Left ventricle myocardium inferior (tissue), 1 donor: ENCODE measurements around the gene RCL1. TPM values are rescaled to one million over a fixed set of nuclear protein-coding genes. Genes with fewer than 3 reads are reported as not detected.
A peak's percentile ranks its signal among the peaks of the same experiment; 100 is the strongest.
"Not testable (repeated sequence)": the region's sequence is repeated elsewhere in the genome, so short reads cannot be mapped to it uniquely, and the experiment has no call there.

ENCODE experiments used
- DNase-seq: peaks from one replicate; pipeline ENCODE4 v3.0.0-alpha.2; 2020
- H3K27ac ChIP-seq: fragments of 200-600 bp; replicated peaks from 2 replicates; pipeline ENCODE4 v1.8.0; 2021
- H3K27me3 ChIP-seq: fragments of 200-600 bp; 2 replicates; pipeline ENCODE4 v1.8.0; 2021; ENCODE audit warnings: low read depth
- H3K36me3 ChIP-seq: fragments of 200-600 bp; 2 replicates; pipeline ENCODE4 v1.8.0; 2021
- H3K4me1 ChIP-seq: fragments of 200-600 bp; 2 replicates; pipeline ENCODE4 v1.8.0; 2021
- H3K4me3 ChIP-seq: fragments of 200-600 bp; 2 replicates; pipeline ENCODE4 v1.8.0; 2021; ENCODE audit warnings: mild to moderate bottlenecking, moderate library complexity
- H3K9me3 ChIP-seq: fragments of 200-600 bp; replicated peaks from 2 replicates; pipeline ENCODE4 v1.8.0; 2021
- intact Hi-C: fragments of 100-400 bp; cut with micrococcal nuclease; formaldehyde crosslinking; loops from one replicate; pipeline ENCODE4 v1.11.0; 2022
- total RNA-seq: library from RNA; stranded (reverse); fragmentation: NEBNext Ultra II Directional; extraction: Animal tissue kit (Norgen Biotek cat#: 25700); gene quantifications from one replicate; pipeline ENCODE4 v1.2.1, GENCODE V29; 2021
- TF ChIP-seq, protein P1 (sequence below): fragments of 200-600 bp; IDR thresholded peaks from 2 replicates; pipeline ENCODE4 v1.8.0; 2021; ENCODE audit warnings: antibody characterized with exemption, mild to moderate bottlenecking, borderline replicate concordance
- donor health status: DM: no; HTN: yes; CAD: no; lungs with severe emphysema.

Gene RCL1
- total RNA-seq, 1 donor from 2014 or later: 4.9 TPM

- no peak for DNase-seq
- TF ChIP-seq, protein P1, sequence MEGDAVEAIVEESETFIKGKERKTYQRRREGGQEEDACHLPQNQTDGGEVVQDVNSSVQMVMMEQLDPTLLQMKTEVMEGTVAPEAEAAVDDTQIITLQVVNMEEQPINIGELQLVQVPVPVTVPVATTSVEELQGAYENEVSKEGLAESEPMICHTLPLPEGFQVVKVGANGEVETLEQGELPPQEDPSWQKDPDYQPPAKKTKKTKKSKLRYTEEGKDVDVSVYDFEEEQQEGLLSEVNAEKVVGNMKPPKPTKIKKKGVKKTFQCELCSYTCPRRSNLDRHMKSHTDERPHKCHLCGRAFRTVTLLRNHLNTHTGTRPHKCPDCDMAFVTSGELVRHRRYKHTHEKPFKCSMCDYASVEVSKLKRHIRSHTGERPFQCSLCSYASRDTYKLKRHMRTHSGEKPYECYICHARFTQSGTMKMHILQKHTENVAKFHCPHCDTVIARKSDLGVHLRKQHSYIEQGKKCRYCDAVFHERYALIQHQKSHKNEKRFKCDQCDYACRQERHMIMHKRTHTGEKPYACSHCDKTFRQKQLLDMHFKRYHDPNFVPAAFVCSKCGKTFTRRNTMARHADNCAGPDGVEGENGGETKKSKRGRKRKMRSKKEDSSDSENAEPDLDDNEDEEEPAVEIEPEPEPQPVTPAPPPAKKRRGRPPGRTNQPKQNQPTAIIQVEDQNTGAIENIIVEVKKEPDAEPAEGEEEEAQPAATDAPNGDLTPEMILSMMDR: peak; percentile 63
- no peaks in the 10 kb centered on the region for H3K27me3 ChIP-seq
- no peaks in the 10 kb centered on the region for H3K9me3 ChIP-seq
- no peaks in the 10 kb centered on the region for H3K4me1 ChIP-seq
- no peak overlapping the region for H3K4me3 ChIP-seq
- intact Hi-C loops: no loop called here
- H3K27ac ChIP-seq: no peak overlapping the region
- H3K36me3 ChIP-seq: no peaks in the 10 kb centered on the region
Measured at GRCh38 chr9:4750023-4750673, 42.6 kb upstream of the RCL1 start.

DNA sequence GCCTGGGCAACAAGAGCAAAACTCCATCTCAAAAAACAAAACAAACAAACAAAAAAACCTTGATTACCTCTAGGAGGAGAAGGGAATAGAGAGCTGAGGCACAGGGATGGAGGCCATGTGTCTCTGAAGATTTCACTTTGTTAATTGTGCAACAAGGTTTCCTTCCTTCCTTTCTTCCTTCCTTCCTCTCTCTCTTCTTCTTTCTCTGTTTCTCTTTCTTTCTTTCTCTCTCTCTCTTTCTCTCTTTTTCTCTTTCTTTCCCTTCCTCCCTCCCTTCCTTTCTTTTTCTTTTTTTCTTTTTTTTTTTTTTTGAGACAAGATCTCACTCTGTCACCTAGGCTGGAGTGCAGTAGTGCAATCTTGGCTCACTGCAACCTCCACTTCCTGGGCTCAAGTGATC is 38.2 kb upstream of the RCL1 start:
- H3K4me1 ChIP-seq, H3K27ac ChIP-seq, H3K9me3 ChIP-seq, DNase-seq, H3K27me3 ChIP-seq, intact Hi-C loops, H3K4me3 ChIP-seq, H3K36me3 ChIP-seq: not testable (repeated sequence)

- Histone ChIP-seq H3K4me1 (peaks cover 5% of the 10 kb centered on the region), H3K27me3 (no peaks in the 10 kb centered on the region), H3K36me3 (no peaks in the 10 kb centered on the region), H3K27ac (no peak overlapping the region), H3K9me3 (no peaks in the 10 kb centered on the region), H3K4me3 (no peak overlapping the region)
- TF ChIP-seq, protein P1: no peak
- intact Hi-C loops: no loop called here
- no peak for DNase-seq
Measured at GRCh38 chr9:4755026-4755609, 37.6 kb upstream of the RCL1 start.

DNA sequence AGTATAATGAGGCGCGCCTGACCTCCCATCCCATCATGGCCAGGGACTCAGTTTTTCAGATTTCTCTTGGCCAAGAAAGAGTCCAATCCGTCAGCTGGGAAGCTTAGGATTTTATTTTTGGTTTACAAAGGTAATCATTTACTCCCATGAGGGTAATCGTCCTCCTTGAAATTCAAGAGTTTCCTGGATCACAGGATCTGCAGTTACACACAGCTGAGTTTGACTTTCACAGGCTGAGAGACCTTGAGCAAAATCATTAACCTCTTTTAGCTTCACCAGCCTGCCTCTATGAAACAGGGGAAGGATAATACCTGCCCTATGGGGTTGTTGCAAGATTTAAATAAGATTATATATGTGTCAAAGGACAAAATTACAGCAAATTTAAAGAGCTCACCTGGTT is 36.3 kb upstream of the RCL1 start:
- TF ChIP-seq, protein P1: no peak
- no peak for DNase-seq
- intact Hi-C loops: no loop called here
- no peaks in the 10 kb centered on the region for H3K27me3 ChIP-seq
- no peak overlapping the region for H3K4me3 ChIP-seq
- peaks cover 5% of the 10 kb centered on the region for H3K4me1 ChIP-seq
- H3K27ac ChIP-seq: no peak overlapping the region
- H3K9me3 ChIP-seq: no peaks in the 10 kb centered on the region
- H3K36me3 ChIP-seq: no peaks in the 10 kb centered on the region

- no peak overlapping the region for H3K27ac ChIP-seq
- no peaks in the 10 kb centered on the region for H3K36me3 ChIP-seq
- H3K4me1 ChIP-seq: peaks cover 19% of the 10 kb centered on the region
- DNase-seq: no peak
- peaks cover 5% of the 10 kb centered on the region for H3K27me3 ChIP-seq
- TF ChIP-seq, protein P1: no peak
- no peaks in the 10 kb centered on the region for H3K9me3 ChIP-seq
- H3K4me3 ChIP-seq: no peak overlapping the region
- intact Hi-C loops: no loop called here
Measured at GRCh38 chr9:4760122-4760521, 32.6 kb upstream of the RCL1 start.
